Measurements from ENCODE around the gene MRPL34. TPM values are rescaled to one million over a fixed set of nuclear protein-coding genes. Genes with fewer than 3 reads are reported as not detected.

Gene MRPL34
- total RNA-seq, 3 donors from 2014 or later, result 88.5 to 139 (median 98.0) TPM

DNA sequence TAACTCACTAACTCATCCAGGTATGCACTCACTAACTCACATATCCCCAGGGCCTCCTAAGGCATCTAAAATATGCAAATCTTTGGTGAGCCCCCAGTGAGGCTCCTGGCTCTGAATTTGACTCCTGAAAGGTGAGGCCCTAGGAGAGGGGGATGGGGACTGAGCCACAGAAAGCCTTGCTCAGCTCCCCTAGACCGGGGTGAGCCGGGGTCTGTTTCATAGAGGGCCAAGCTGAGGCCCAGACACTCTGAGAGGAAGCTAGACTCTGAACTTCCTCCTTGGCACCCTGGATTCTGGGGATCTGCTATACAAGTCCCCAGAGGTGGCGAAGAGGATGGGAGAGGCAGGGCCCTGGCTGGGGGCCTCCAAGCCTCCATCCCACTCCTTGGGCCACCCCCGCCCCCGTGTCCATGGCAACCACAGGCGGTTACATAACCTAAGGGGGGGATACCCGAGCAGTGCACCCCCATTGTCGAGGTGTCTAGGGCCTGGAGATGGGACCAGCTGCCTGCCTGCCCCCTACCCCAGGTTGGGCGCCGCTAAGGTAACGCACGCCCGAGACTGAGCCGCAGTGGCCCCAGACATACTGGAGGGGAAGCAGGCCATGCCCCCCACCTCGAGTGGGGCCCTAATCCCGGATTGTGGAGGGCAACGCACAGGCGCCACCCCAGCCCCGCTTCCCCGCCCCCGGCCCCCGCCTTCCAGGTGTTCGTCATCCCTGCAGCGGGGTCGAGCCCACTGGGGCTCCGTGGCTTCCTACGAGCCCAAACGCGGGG lies 3.1 kb upstream of the MRPL34 start:
- peaks cover 0 to 5% of the 10 kb centered on the region in 2 donors for H3K9me3 ChIP-seq
- no peak for DNase-seq (ENCODE audit: low spot score in 2 of 2)
- H3K27me3 ChIP-seq, result no peaks in the 10 kb centered on the region
- peak overlapping the region; percentile 82 to 90 for H3K27ac ChIP-seq
- TF ChIP-seq POLR2A (IDR thresholded peaks at IDR 0.05) (no peak), CTCF (IDR thresholded peaks at IDR 0.05) (no peak)
- peaks cover 0 to 31% of the 10 kb centered on the region in 2 donors for H3K4me1 ChIP-seq
- no peaks in the 10 kb centered on the region for H3K36me3 ChIP-seq
- intact Hi-C loops (cut with DNase I; ENCODE audit: low total_unique reads), result loop anchor here (10.0 kb wide), 1 partner anchor 82 kb away; no protein-coding TSS in a partner anchor
- H3K4me3 ChIP-seq, result peak overlapping the region; percentile 70 to 81 (median 81)

DNA sequence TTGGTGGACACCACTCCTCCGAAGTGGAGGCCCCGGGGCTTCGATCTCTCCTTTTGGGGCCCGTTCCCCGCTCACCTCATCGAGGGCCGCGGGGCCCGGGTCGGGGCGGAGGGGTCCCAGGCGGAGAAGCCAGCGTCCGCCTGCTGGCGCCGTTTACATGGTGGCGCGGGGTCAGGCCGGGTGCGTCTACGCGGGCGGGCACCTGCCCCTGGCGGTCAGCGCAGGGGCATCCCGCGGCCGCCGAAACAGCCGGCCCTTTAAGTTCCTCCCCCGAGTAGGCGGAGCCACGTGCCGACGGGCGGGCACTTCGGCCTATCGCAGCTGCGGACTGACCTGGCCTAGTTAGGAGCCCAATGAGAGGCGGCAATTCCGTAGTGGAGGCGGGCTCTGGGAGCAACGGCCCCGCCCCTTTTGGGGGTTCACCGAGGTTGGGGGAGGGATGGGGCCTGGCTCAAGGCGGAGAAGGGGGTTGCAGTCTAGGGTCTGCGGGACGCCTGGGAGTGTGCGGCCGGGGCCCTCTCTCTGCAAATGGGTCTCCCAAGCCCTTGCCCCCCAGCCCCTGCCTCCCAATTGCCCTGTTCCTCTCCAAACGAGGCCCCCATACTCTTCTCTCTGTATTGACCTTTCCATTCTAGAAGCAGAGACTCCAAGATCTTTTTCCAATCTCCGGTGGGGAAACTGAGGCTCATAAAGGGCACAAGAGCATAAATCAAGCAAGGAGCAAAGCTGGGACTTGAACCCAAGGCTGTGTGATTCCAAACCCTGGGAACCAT lies 2.3 kb upstream of the MRPL34 start, which contains the start of gene ABHD8:
Gene ABHD8 (minus strand): TSS at position 259 of the 773 bp plus-strand sequence. CDS start 1,809 bp downstream, outside the sequence.
- peak within 1 kb of the TSS; percentile 70 to 81 (median 81) for H3K4me3 ChIP-seq
- H3K9me3 ChIP-seq, result no peaks in the 10 kb centered on the region
- H3K36me3 ChIP-seq, result no peaks in the 10 kb centered on the region
- intact Hi-C loops (cut with DNase I; ENCODE audit: low total_unique reads), result loop anchor here (10.0 kb wide), 1 partner anchor 81 kb away; no protein-coding TSS in a partner anchor
- H3K27ac ChIP-seq, result peak within 1 kb of the TSS; percentile 82 to 90
- no peaks in the 10 kb centered on the region for H3K27me3 ChIP-seq
- peak; percentile 25 for TF ChIP-seq POLR2A (IDR thresholded peaks at IDR 0.05)
- TF ChIP-seq POLR2AphosphoS5 (IDR thresholded peaks at IDR 0.05), result peak in 2 of 3 donors; percentile 31 to 35
- TF ChIP-seq CTCF (IDR thresholded peaks at IDR 0.05), result peak; percentile 73 to 83 (median 79)
- peaks cover 0 to 31% of the 10 kb centered on the region in 2 donors for H3K4me1 ChIP-seq
- peak; percentile 96 for DNase-seq (ENCODE audit: low spot score in 2 of 2)

DNA sequence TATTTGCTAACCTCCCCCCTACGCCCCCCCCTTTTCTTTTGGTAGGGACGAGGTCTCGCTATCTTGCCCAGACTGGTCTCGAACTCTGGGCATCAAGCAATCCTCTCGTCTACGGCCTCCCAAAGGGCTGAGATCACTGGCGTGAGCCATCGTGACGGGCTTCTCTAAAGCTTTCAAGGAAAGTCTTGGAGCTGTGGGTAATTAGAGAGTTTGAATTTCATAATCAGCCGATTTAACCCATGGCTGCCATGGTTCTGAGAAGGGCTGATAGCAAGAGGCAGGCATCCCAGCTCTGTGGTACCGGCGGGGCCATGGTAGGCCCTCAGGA lies 1.8 kb upstream of the MRPL34 start:
- no peaks in the 10 kb centered on the region for H3K9me3 ChIP-seq
- H3K27me3 ChIP-seq, result no peaks in the 10 kb centered on the region
- no peak for DNase-seq (ENCODE audit: low spot score in 2 of 2)
- H3K4me3 ChIP-seq, result peak overlapping the region in 2 of 3 donors; percentile 81
- no peak for TF ChIP-seq POLR2A (IDR thresholded peaks at IDR 0.05)
- TF ChIP-seq CTCF (IDR thresholded peaks at IDR 0.05), result no peak
- TF ChIP-seq POLR2AphosphoS5 (IDR thresholded peaks at IDR 0.05), result no peak
- H3K27ac ChIP-seq, result peak overlapping the region; percentile 82 to 90
- no peaks in the 10 kb centered on the region for H3K36me3 ChIP-seq
- H3K4me1 ChIP-seq, result peaks cover 0 to 31% of the 10 kb centered on the region in 2 donors
- intact Hi-C loops (cut with DNase I; ENCODE audit: low total_unique reads), result loop anchor here (10.0 kb wide), 1 partner anchor 81 kb away; no protein-coding TSS in a partner anchor

- intact Hi-C loops (cut with DNase I; ENCODE audit: low total_unique reads), result loop anchor here (10.0 kb wide), 1 partner anchor 80 kb away; no protein-coding TSS in a partner anchor
- TF ChIP-seq CTCF (IDR thresholded peaks at IDR 0.05) (no peak), POLR2AphosphoS5 (IDR thresholded peaks at IDR 0.05) (no peak), POLR2A (IDR thresholded peaks at IDR 0.05) (no peak)
- peak in 1 of 2 donors; percentile 61 for DNase-seq (ENCODE audit: low spot score in 2 of 2)
- H3K27ac ChIP-seq, result peak overlapping the region; percentile 30 to 90
- H3K4me1 ChIP-seq, result peaks cover 0 to 31% of the 10 kb centered on the region in 2 donors
- no peaks in the 10 kb centered on the region for H3K27me3 ChIP-seq
- no peaks in the 10 kb centered on the region for H3K36me3 ChIP-seq
- no peaks in the 10 kb centered on the region for H3K9me3 ChIP-seq
- peak overlapping the region in 1 of 3 donors; percentile 70 for H3K4me3 ChIP-seq
Measured at GRCh38 chr19:17304386-17305215, 1.1 kb upstream of the MRPL34 start.

Data from breast epithelium (tissue), 4 donors.